Fibroblast of lung (primary cell): ENCODE data around the gene MYOM1. TPM values are rescaled to one million over a fixed set of nuclear protein-coding genes. Genes with fewer than 3 reads are reported as not detected.

ENCODE experiments used
- DNase-seq, 2 donors: peaks; one replicate each; pipeline versions ENCODE4 v3.0.0 to v3.0.0-alpha.2; 2010; ENCODE audit warnings: low read depth in 2 of 2
- H2AFZ ChIP-seq: 2 replicates; pipeline ENCODE4 v1.5.1; 2012; ENCODE audit warnings: low read length, control low read depth, inconsistent platforms
- H3K27ac ChIP-seq: 2 replicates; pipeline ENCODE4 v1.5.1; 2011; ENCODE audit warnings: low read length, control low read depth; ENCODE audit not compliant: insufficient read depth
- H3K27me3 ChIP-seq: 2 replicates; pipeline ENCODE4 v1.5.1; 2011; ENCODE audit warnings: mild to moderate bottlenecking, low read length; ENCODE audit not compliant: control insufficient read depth, insufficient read depth
- H3K36me3 ChIP-seq: 2 replicates; pipeline ENCODE4 v1.5.1; 2011; ENCODE audit warnings: low read length; ENCODE audit not compliant: control insufficient read depth, insufficient read depth
- H3K4me1 ChIP-seq: 2 replicates; pipeline ENCODE4 v1.5.1; 2011; ENCODE audit warnings: low read length; ENCODE audit not compliant: control insufficient read depth, insufficient read depth; ENCODE audit errors: extremely low read depth
- H3K4me2 ChIP-seq: 2 replicates; pipeline ENCODE4 v1.5.1; 2011; ENCODE audit warnings: low read length, control low read depth; ENCODE audit not compliant: insufficient read depth; ENCODE audit errors: extremely low read depth
- H3K4me3 ChIP-seq, 4 experiments: fragments of 200-600 bp in 1 of 4; sonication (generic) in 1 of 4; replicated peaks in 1 of 4; 2 replicates each; pipeline ENCODE4 v1.5.1; 2011 to 2016; ENCODE audit warnings: low read length in 4 of 4, low read depth in 3 of 4, mild to moderate bottlenecking in 3 of 4, control low read depth in 2 of 4, inconsistent platforms in 1 of 4, mixed read lengths in 1 of 4; ENCODE audit not compliant: insufficient read depth in 1 of 4; ENCODE audit errors: control extremely low read depth in 1 of 4
- H3K79me2 ChIP-seq: 2 replicates; pipeline ENCODE4 v1.5.1; 2012; ENCODE audit warnings: mild to moderate bottlenecking, low read length, inconsistent platforms; ENCODE audit not compliant: control insufficient read depth, insufficient read depth
- H3K9ac ChIP-seq: 2 replicates; pipeline ENCODE4 v1.5.1; 2011; ENCODE audit warnings: mild to moderate bottlenecking, low read length, control low read depth; ENCODE audit not compliant: insufficient read depth
- H3K9me3 ChIP-seq: 2 replicates; pipeline ENCODE4 v1.5.1; 2012; ENCODE audit warnings: low read depth, low read length; ENCODE audit not compliant: control insufficient read depth, insufficient read depth
- H4K20me1 ChIP-seq: 2 replicates; pipeline ENCODE4 v1.5.1; 2011; ENCODE audit warnings: low read length; ENCODE audit not compliant: control insufficient read depth, insufficient read depth; ENCODE audit errors: extremely low read depth
- CTCF ChIP-seq, 2 donors: IDR thresholded peaks in 1 of 2; conservative IDR thresholded peaks in 1 of 2; 1 replicate in 1 of 2; 2 replicates in 1 of 2; pipeline ENCODE4 v1.5.1; 2011 to 2012; ENCODE audit warnings: low read length in 2 of 2, control low read depth in 1 of 2, inconsistent platforms in 1 of 2, low read depth in 1 of 2, mild to moderate bottlenecking in 1 of 2
- EZH2 ChIP-seq: IDR thresholded peaks from 2 replicates; pipeline ENCODE4 v1.5.1; 2012; ENCODE audit warnings: low read length, control low read depth, mild to moderate bottlenecking; ENCODE audit errors: missing control alignments
- polyA plus RNA-seq, 2 donors: library from polyadenylated mRNA; depleted of rRNA in 1 of 2; stranded (reverse) in 1 of 2; unstranded in 1 of 2; fragments of >200 nt; gene quantifications; 2 replicates each; pipeline ENCODE4 v1.2.1, GENCODE V29; 2011 to 2012; ENCODE audit warnings: missing spikeins in 1 of 2
- total RNA-seq: library from RNA; depleted of rRNA; stranded (reverse); fragments of >200 nt; gene quantifications from 2 replicates; pipeline ENCODE4 v1.2.1, GENCODE V29; 2014

MYOM1 gene
- total and polyA plus RNA-seq, 2 donors (not counting 1 experiment from before 2014, with no cell fraction given), result 0.07 to 0.83 TPM

GRCh38 chr18:3162181-3162580 is 57.6 kb downstream of the MYOM1 start:
- no peak overlapping the region for H3K27ac ChIP-seq
- H3K4me2 ChIP-seq, result no peak overlapping the region
- H3K79me2 ChIP-seq, result no peaks in the 10 kb centered on the region
- DNase-seq, result no peak
- no peak overlapping the region for H2AFZ ChIP-seq
- no peaks in the 10 kb centered on the region for H3K27me3 ChIP-seq
- no peak overlapping the region for H3K9ac ChIP-seq
- no peaks in the 10 kb centered on the region for H3K36me3 ChIP-seq
- H3K9me3 ChIP-seq, result no peaks in the 10 kb centered on the region
- H4K20me1 ChIP-seq, result no peaks in the 10 kb centered on the region
- H3K4me1 ChIP-seq, result no peaks in the 10 kb centered on the region
- no peak overlapping the region for H3K4me3 ChIP-seq
- TF ChIP-seq EZH2 (no peak), CTCF (conservative IDR thresholded peaks at IDR 0.05 in 1 of 2, IDR thresholded peaks at IDR 0.05 in 1 of 2; ENCODE audit: low read depth in 1 of 2, low read length in 2 of 2) (no peak)

GRCh38 chr18:3159830-3160229 is 59.9 kb downstream of the MYOM1 start:
- TF ChIP-seq CTCF (conservative IDR thresholded peaks at IDR 0.05 in 1 of 2, IDR thresholded peaks at IDR 0.05 in 1 of 2; ENCODE audit: low read depth in 1 of 2, low read length in 2 of 2), result no peak
- no peak for TF ChIP-seq EZH2

GRCh38 chr18:3157606-3158005 is 62.2 kb downstream of the MYOM1 start:
- no peaks in the 10 kb centered on the region for H3K27me3 ChIP-seq
- H3K27ac ChIP-seq, result no peak overlapping the region
- H3K79me2 ChIP-seq, result no peaks in the 10 kb centered on the region
- TF ChIP-seq CTCF (conservative IDR thresholded peaks at IDR 0.05 in 1 of 2, IDR thresholded peaks at IDR 0.05 in 1 of 2; ENCODE audit: low read depth in 1 of 2, low read length in 2 of 2) (no peak), EZH2 (no peak)
- no peaks in the 10 kb centered on the region for H3K9me3 ChIP-seq
- no peak overlapping the region for H3K4me2 ChIP-seq
- no peak overlapping the region for H2AFZ ChIP-seq
- no peak overlapping the region for H3K4me3 ChIP-seq
- H3K4me1 ChIP-seq, result no peaks in the 10 kb centered on the region
- H3K9ac ChIP-seq, result no peak overlapping the region
- no peaks in the 10 kb centered on the region for H3K36me3 ChIP-seq
- no peak for DNase-seq
- no peaks in the 10 kb centered on the region for H4K20me1 ChIP-seq

More at GRCh38 chr18:3159830-3160229, 59.9 kb downstream of the MYOM1 start:
- Histone ChIP-seq H3K4me2 (no peak overlapping the region), H3K27ac (no peak overlapping the region), H4K20me1 (no peaks in the 10 kb centered on the region), H3K9ac (no peak overlapping the region), H3K36me3 (no peaks in the 10 kb centered on the region), H2AFZ (no peak overlapping the region), H3K4me1 (no peaks in the 10 kb centered on the region), H3K27me3 (no peaks in the 10 kb centered on the region), H3K79me2 (no peaks in the 10 kb centered on the region), H3K4me3 (no peak overlapping the region), H3K9me3 (no peaks in the 10 kb centered on the region)
- DNase-seq, result no peak
